DOHH2 (cell line): ENCODE results near the gene FARP2.

Source experiments
- CTCF ChIP-seq: fragments of 200-600 bp; sonication (generic); IDR thresholded peaks from one replicate; pipeline ENCODE4 v1.5.1; 2014; ENCODE audit warnings: antibody characterized with exemption, mild to moderate bottlenecking, low read depth, low read length; ENCODE audit not compliant: poor library complexity, severe bottlenecking
- EZH2phosphoT487 ChIP-seq: fragments of 200-600 bp; sonication (generic); IDR thresholded peaks from 2 replicates; pipeline ENCODE4 v1.6.1; 2017; ENCODE audit warnings: borderline replicate concordance, mild to moderate bottlenecking, antibody characterized with exemption, low read length, moderate library complexity, mixed read lengths

- TF ChIP-seq CTCF, result peak; percentile 62
- no peak for TF ChIP-seq EZH2phosphoT487
These were observed 36.0 kb downstream of the FARP2 start for GRCh38 chr2:241391892-241392665.
